ENCODE data around the gene PTPRCAP.

PTPRCAP gene

GRCh38 chr11:67438158-67438902, 848 bp upstream of the PTPRCAP start:
- no peak for DNase-seq (ENCODE audit: low read depth, low spot score)
- H3K4me1 ChIP-seq (ENCODE audit: insufficient read depth, insufficient read length) = peaks cover 63% of the 10 kb centered on the region
- peaks cover 86% of the 10 kb centered on the region for H3K36me3 ChIP-seq (ENCODE audit: insufficient read depth, insufficient read length, low read length)
- H3K4me3 ChIP-seq (ENCODE audit: insufficient read length, low read depth) = no peak overlapping the region
- H3K27me3 ChIP-seq (ENCODE audit: insufficient read depth, insufficient read length) = no peaks in the 10 kb centered on the region
- TF ChIP-seq ZNF274 (IDR thresholded peaks at IDR 0.05; ENCODE audit: low read depth, low read length) = no peak
- no peak for TF ChIP-seq SUZ12 (IDR thresholded peaks at IDR 0.05; ENCODE audit: extremely low read depth, insufficient read depth, insufficient read length)
- TF ChIP-seq YY1 (IDR thresholded peaks at IDR 0.05; ENCODE audit: insufficient read depth, insufficient read length) = no peak
- peak overlapping the region; percentile 33 for H3K9ac ChIP-seq (ENCODE audit: insufficient read length, low read depth)
- H3K9me3 ChIP-seq (ENCODE audit: insufficient read depth, low read length) = no peaks in the 10 kb centered on the region

- Histone ChIP-seq H3K4me1 (ENCODE audit: insufficient read depth, insufficient read length) (peaks cover 61% of the 10 kb centered on the region), H3K4me3 (ENCODE audit: insufficient read length, low read depth) (no peak overlapping the region)
These were observed 301 bp upstream of the PTPRCAP start for GRCh38 chr11:67437809-67438157.

GRCh38 chr11:67436459-67437081, 912 bp downstream of the PTPRCAP start:
- peaks cover 50% of the 10 kb centered on the region for H3K4me1 ChIP-seq (ENCODE audit: insufficient read depth, insufficient read length)
- no peaks in the 10 kb centered on the region for H3K9me3 ChIP-seq (ENCODE audit: insufficient read depth, low read length)
- peaks cover 93% of the 10 kb centered on the region for H3K36me3 ChIP-seq (ENCODE audit: insufficient read depth, insufficient read length, low read length)
- peak; percentile 90 for DNase-seq (ENCODE audit: low read depth, low spot score)
- no peak overlapping the region for H3K4me3 ChIP-seq (ENCODE audit: insufficient read length, low read depth)
- TF ChIP-seq ZNF274 (IDR thresholded peaks at IDR 0.05; ENCODE audit: low read depth, low read length) (no peak), YY1 (IDR thresholded peaks at IDR 0.05; ENCODE audit: insufficient read depth, insufficient read length) (peak; percentile 31), SUZ12 (IDR thresholded peaks at IDR 0.05; ENCODE audit: extremely low read depth, insufficient read depth, insufficient read length) (no peak)
- peak overlapping the region; percentile 84 for H3K9ac ChIP-seq (ENCODE audit: insufficient read length, low read depth)
- H3K27me3 ChIP-seq (ENCODE audit: insufficient read depth, insufficient read length) = no peaks in the 10 kb centered on the region

More at GRCh38 chr11:67437809-67438157, 301 bp upstream of the PTPRCAP start:
- H3K27me3 ChIP-seq (ENCODE audit: insufficient read depth, insufficient read length) = no peaks in the 10 kb centered on the region
- peaks cover 91% of the 10 kb centered on the region for H3K36me3 ChIP-seq (ENCODE audit: insufficient read depth, insufficient read length, low read length)
- H3K9me3 ChIP-seq (ENCODE audit: insufficient read depth, low read length) = no peaks in the 10 kb centered on the region
- no peak for TF ChIP-seq YY1 (IDR thresholded peaks at IDR 0.05; ENCODE audit: insufficient read depth, insufficient read length)
- TF ChIP-seq ZNF274 (IDR thresholded peaks at IDR 0.05; ENCODE audit: low read depth, low read length) = no peak
- TF ChIP-seq SUZ12 (IDR thresholded peaks at IDR 0.05; ENCODE audit: extremely low read depth, insufficient read depth, insufficient read length) = no peak
- H3K9ac ChIP-seq (ENCODE audit: insufficient read length, low read depth) = peak overlapping the region; percentile 62
- no peak for DNase-seq (ENCODE audit: low read depth, low spot score)

- Histone ChIP-seq H3K4me3 (ENCODE audit: insufficient read length, low read depth) (no peak overlapping the region), H3K9me3 (ENCODE audit: insufficient read depth, low read length) (no peaks in the 10 kb centered on the region), H3K9ac (ENCODE audit: insufficient read length, low read depth) (peak overlapping the region; percentile 72), H3K27me3 (ENCODE audit: insufficient read depth, insufficient read length) (no peaks in the 10 kb centered on the region), H3K4me1 (ENCODE audit: insufficient read depth, insufficient read length) (peaks cover 50% of the 10 kb centered on the region), H3K36me3 (ENCODE audit: insufficient read depth, insufficient read length, low read length) (peaks cover 94% of the 10 kb centered on the region)
- TF ChIP-seq ZNF274 (IDR thresholded peaks at IDR 0.05; ENCODE audit: low read depth, low read length) (no peak), SUZ12 (IDR thresholded peaks at IDR 0.05; ENCODE audit: extremely low read depth, insufficient read depth, insufficient read length) (no peak), YY1 (IDR thresholded peaks at IDR 0.05; ENCODE audit: insufficient read depth, insufficient read length) (no peak)
- DNase-seq (ENCODE audit: low read depth, low spot score) = no peak
These were observed 1.6 kb downstream of the PTPRCAP start for GRCh38 chr11:67435727-67436458.

DNA sequence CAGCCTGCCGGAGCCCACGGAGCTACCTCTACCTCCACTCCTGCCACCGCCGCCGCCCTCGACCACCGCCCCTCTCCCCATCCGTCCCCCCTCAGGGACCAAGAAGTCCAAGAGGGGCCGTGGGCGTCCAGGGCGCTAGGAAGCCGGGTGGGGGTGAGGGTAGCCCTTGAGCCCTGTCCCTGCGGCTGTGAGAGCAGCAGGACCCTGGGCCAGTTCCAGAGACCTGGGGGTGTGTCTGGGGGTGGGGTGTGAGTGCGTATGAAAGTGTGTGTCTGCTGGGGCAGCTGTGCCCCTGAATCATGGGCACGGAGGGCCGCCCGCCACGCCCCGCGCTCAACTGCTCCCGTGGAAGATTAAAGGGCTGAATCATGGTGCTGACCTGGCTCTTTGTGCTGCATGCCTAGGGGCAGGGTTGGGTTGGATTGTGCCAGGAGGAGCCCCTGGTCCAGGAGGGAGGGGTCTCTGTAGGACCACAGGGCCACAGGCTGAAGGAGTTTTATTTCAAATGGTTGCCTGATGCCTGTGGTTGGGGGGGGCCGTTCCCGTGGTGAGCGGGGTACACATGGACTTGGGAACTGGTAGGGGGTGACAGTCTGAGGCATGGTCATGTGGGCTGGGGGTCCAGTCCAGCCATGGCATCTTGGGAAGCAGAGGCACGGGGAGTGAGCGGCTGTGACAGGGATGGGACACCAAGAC, 2.3 kb downstream of the PTPRCAP start:
- Histone ChIP-seq H3K27me3 (ENCODE audit: insufficient read depth, insufficient read length) (no peaks in the 10 kb centered on the region), H3K9me3 (ENCODE audit: insufficient read depth, low read length) (no peaks in the 10 kb centered on the region), H3K4me3 (ENCODE audit: insufficient read length, low read depth) (no peak overlapping the region), H3K36me3 (ENCODE audit: insufficient read depth, insufficient read length, low read length) (peaks cover 94% of the 10 kb centered on the region), H3K4me1 (ENCODE audit: insufficient read depth, insufficient read length) (peaks cover 50% of the 10 kb centered on the region), H3K9ac (ENCODE audit: insufficient read length, low read depth) (peak overlapping the region; percentile 72)
- no peak for DNase-seq (ENCODE audit: low read depth, low spot score)
- no peak for TF ChIP-seq ZNF274 (IDR thresholded peaks at IDR 0.05; ENCODE audit: low read depth, low read length)
- no peak for TF ChIP-seq YY1 (IDR thresholded peaks at IDR 0.05; ENCODE audit: insufficient read depth, insufficient read length)
- TF ChIP-seq SUZ12 (IDR thresholded peaks at IDR 0.05; ENCODE audit: extremely low read depth, insufficient read depth, insufficient read length) = no peak

DNA sequence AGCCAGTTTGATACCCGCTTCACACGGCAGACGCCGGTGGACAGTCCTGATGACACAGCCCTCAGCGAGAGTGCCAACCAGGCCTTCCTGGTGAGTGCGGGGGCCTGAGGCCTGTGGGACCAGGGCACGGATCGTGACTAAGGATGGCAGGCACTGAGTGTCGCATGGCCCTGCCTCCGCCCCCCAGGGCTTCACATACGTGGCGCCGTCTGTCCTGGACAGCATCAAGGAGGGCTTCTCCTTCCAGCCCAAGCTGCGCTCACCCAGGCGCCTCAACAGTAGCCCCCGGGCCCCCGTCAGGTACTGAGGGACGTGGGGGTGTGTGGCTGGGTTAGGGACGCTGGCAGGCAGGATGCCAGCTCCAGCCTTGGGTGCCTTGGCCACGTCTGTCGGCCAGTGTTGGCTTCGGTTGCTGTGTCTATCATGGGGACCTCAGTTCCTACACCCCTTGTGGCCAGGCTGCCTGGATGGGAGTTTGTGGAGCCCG, 3.0 kb downstream of the PTPRCAP start:
- Histone ChIP-seq H3K9me3 (ENCODE audit: insufficient read depth, low read length) (no peaks in the 10 kb centered on the region), H3K9ac (ENCODE audit: insufficient read length, low read depth) (no peak overlapping the region), H3K4me3 (ENCODE audit: insufficient read length, low read depth) (no peak overlapping the region), H3K36me3 (ENCODE audit: insufficient read depth, insufficient read length, low read length) (peaks cover 94% of the 10 kb centered on the region), H3K4me1 (ENCODE audit: insufficient read depth, insufficient read length) (peaks cover 50% of the 10 kb centered on the region), H3K27me3 (ENCODE audit: insufficient read depth, insufficient read length) (no peaks in the 10 kb centered on the region)
- TF ChIP-seq ZNF274 (IDR thresholded peaks at IDR 0.05; ENCODE audit: low read depth, low read length) = no peak
- no peak for TF ChIP-seq YY1 (IDR thresholded peaks at IDR 0.05; ENCODE audit: insufficient read depth, insufficient read length)
- TF ChIP-seq SUZ12 (IDR thresholded peaks at IDR 0.05; ENCODE audit: extremely low read depth, insufficient read depth, insufficient read length) = no peak
- no peak for DNase-seq (ENCODE audit: low read depth, low spot score)

Data from NT2/D1 (cell line).